Measurements from ENCODE around the gene RRP12. TPM values are rescaled to one million over a fixed set of nuclear protein-coding genes. Genes with fewer than 3 reads are reported as not detected.

The RRP12 gene
- total RNA-seq, 3 donors from 2014 or later: 7.7 to 17.7 (median 15.7) TPM

GRCh38 chr10:97385565-97385964 is 15.6 kb downstream of the RRP12 start:
- H3K27me3 ChIP-seq: no peaks in the 10 kb centered on the region
- no peak overlapping the region for H3K4me3 ChIP-seq
- DNase-seq (ENCODE audit: low spot score in 2 of 2): no peak
- H3K27ac ChIP-seq: no peak overlapping the region
- no peak for TF ChIP-seq POLR2A (IDR thresholded peaks at IDR 0.05)
- no peak for TF ChIP-seq POLR2AphosphoS5 (IDR thresholded peaks at IDR 0.05)
- TF ChIP-seq CTCF (IDR thresholded peaks at IDR 0.05): no peak
- intact Hi-C loops (cut with DNase I; ENCODE audit: low total_unique reads): no loop called here
- no peaks in the 10 kb centered on the region for H3K4me1 ChIP-seq
- H3K9me3 ChIP-seq: no peaks in the 10 kb centered on the region
- H3K36me3 ChIP-seq: no peaks in the 10 kb centered on the region

- Histone ChIP-seq H3K27ac (no peak overlapping the region), H3K27me3 (no peaks in the 10 kb centered on the region), H3K4me1 (no peaks in the 10 kb centered on the region), H3K9me3 (no peaks in the 10 kb centered on the region), H3K36me3 (no peaks in the 10 kb centered on the region), H3K4me3 (no peak overlapping the region)
- intact Hi-C loops (cut with DNase I; ENCODE audit: low total_unique reads): no loop called here
- DNase-seq (ENCODE audit: low spot score in 2 of 2): no peak
- no peak for TF ChIP-seq CTCF (IDR thresholded peaks at IDR 0.05)
- TF ChIP-seq POLR2AphosphoS5 (IDR thresholded peaks at IDR 0.05): no peak
- no peak for TF ChIP-seq POLR2A (IDR thresholded peaks at IDR 0.05)
Observed at GRCh38 chr10:97384641-97385040, 16.5 kb downstream of the RRP12 start.

- H3K4me3 ChIP-seq: no peak overlapping the region
- no peak for TF ChIP-seq CTCF (IDR thresholded peaks at IDR 0.05)
- no peak for TF ChIP-seq POLR2AphosphoS5 (IDR thresholded peaks at IDR 0.05)
- no peak for TF ChIP-seq POLR2A (IDR thresholded peaks at IDR 0.05)
- intact Hi-C loops (cut with DNase I; ENCODE audit: low total_unique reads): no loop called here
- H3K4me1 ChIP-seq: no peaks in the 10 kb centered on the region
- H3K9me3 ChIP-seq: no peaks in the 10 kb centered on the region
- no peaks in the 10 kb centered on the region for H3K27me3 ChIP-seq
- no peaks in the 10 kb centered on the region for H3K36me3 ChIP-seq
- no peak overlapping the region for H3K27ac ChIP-seq
- no peak for DNase-seq (ENCODE audit: low spot score in 2 of 2)
Observed at GRCh38 chr10:97384156-97384555, 17.0 kb downstream of the RRP12 start.

- intact Hi-C loops (cut with DNase I; ENCODE audit: low total_unique reads): no loop called here
- Histone ChIP-seq H3K4me1 (no peaks in the 10 kb centered on the region), H3K36me3 (no peaks in the 10 kb centered on the region), H3K9me3 (no peaks in the 10 kb centered on the region), H3K27me3 (no peaks in the 10 kb centered on the region), H3K4me3 (no peak overlapping the region), H3K27ac (no peak overlapping the region)
- no peak for DNase-seq (ENCODE audit: low spot score in 2 of 2)
- TF ChIP-seq CTCF (IDR thresholded peaks at IDR 0.05): no peak
- TF ChIP-seq POLR2AphosphoS5 (IDR thresholded peaks at IDR 0.05): no peak
- TF ChIP-seq POLR2A (IDR thresholded peaks at IDR 0.05): no peak
Observed at GRCh38 chr10:97383159-97383558, 18.0 kb downstream of the RRP12 start.

- no peaks in the 10 kb centered on the region for H3K27me3 ChIP-seq
- no peak overlapping the region for H3K4me3 ChIP-seq
- no peak for DNase-seq (ENCODE audit: low spot score in 2 of 2)
- H3K4me1 ChIP-seq: no peaks in the 10 kb centered on the region
- TF ChIP-seq CTCF (IDR thresholded peaks at IDR 0.05): no peak
- TF ChIP-seq POLR2AphosphoS5 (IDR thresholded peaks at IDR 0.05): no peak
- no peak for TF ChIP-seq POLR2A (IDR thresholded peaks at IDR 0.05)
- intact Hi-C loops (cut with DNase I; ENCODE audit: low total_unique reads): no loop called here
- H3K9me3 ChIP-seq: no peaks in the 10 kb centered on the region
- no peak overlapping the region for H3K27ac ChIP-seq
- H3K36me3 ChIP-seq: no peaks in the 10 kb centered on the region
Observed at GRCh38 chr10:97381626-97382025, 19.5 kb downstream of the RRP12 start.
